Panc1 (cell line): ENCODE measurements around the gene ING4. TPM values are rescaled to one million over a fixed set of nuclear protein-coding genes. Genes with fewer than 3 reads are reported as not detected.

Experiments
- ATAC-seq: fragments of 200-7000 bp; cut with Tn5 transposase; 2 replicates; pipeline ENCODE4 v1.9.1; 2020; ENCODE audit warnings: mild to moderate bottlenecking, moderate library complexity
- BruUV-seq: library from RNA; stranded (reverse); fragments of 400-500 nt; replicated peaks from 2 replicates; lab custom pipeline; 2021; lab: Mats Ljungman, UMichigan
- CTCF ChIA-PET: fragments of 300-600 bp; sonication (Branson Sonifier 250); formaldehyde crosslinking; loops from one replicate; lab custom pipeline; 2022; ENCODE audit warnings: antibody characterized with exemption; lab: Charles Lee
- POLR2A ChIA-PET: fragments of 300-600 bp; sonication (Branson Sonifier 250); formaldehyde crosslinking; loops from one replicate; lab custom pipeline; 2022; ENCODE audit warnings: antibody characterized with exemption; lab: Charles Lee
- DNase-seq: peaks from one replicate; pipeline ENCODE4 v3.0.0-alpha.2; 2010; ENCODE audit warnings: low read depth, low spot score
- H3K27ac ChIP-seq: 2 replicates; pipeline ENCODE4 v1.5.1; 2011; ENCODE audit warnings: mild to moderate bottlenecking, low read length, inconsistent platforms
- H3K27me3 ChIP-seq: fragments of 200-500 bp; sonication (Bioruptor generic); 2 replicates; pipeline ENCODE4 v1.6.0; 2014; ENCODE audit warnings: low read length, inconsistent platforms; ENCODE audit not compliant: control insufficient read depth, insufficient read depth
- H3K36me3 ChIP-seq: fragments of 200-500 bp; sonication (Bioruptor generic); 2 replicates; pipeline ENCODE4 v1.5.1; 2014; ENCODE audit warnings: inconsistent platforms, mild to moderate bottlenecking, low read length, moderate library complexity; ENCODE audit not compliant: control insufficient read depth, insufficient read depth
- H3K4me1 ChIP-seq: 2 replicates; pipeline ENCODE4 v1.5.1; 2011; ENCODE audit warnings: inconsistent platforms, mild to moderate bottlenecking, low read length, moderate library complexity; ENCODE audit not compliant: control insufficient read depth, insufficient read depth
- H3K4me3 ChIP-seq, 2 experiments: 2 replicates each; pipeline ENCODE4 v1.5.1; 2011 to 2012; ENCODE audit warnings: low read depth in 2 of 2, low read length in 2 of 2, mild to moderate bottlenecking in 2 of 2, inconsistent platforms in 1 of 2, moderate library complexity in 1 of 2
- H3K9me3 ChIP-seq: fragments of 200-500 bp; sonication (Bioruptor generic); 2 replicates; pipeline ENCODE4 v1.5.1; 2014; ENCODE audit warnings: low read depth, mild to moderate bottlenecking, inconsistent platforms, low read length, moderate library complexity; ENCODE audit not compliant: control insufficient read depth, insufficient read depth
- POLR2AphosphoS5 ChIP-seq: IDR thresholded peaks from 2 replicates; pipeline ENCODE4 v1.6.1; 2012; ENCODE audit warnings: mild to moderate bottlenecking, low read depth, low read length, moderate library complexity
- REST ChIP-seq, 2 experiments: IDR thresholded peaks; 2 replicates each; pipeline ENCODE4 v1.6.1; 2011 to 2012; ENCODE audit warnings: low read depth in 2 of 2, control low read depth in 1 of 2, low read length in 1 of 2, mild to moderate bottlenecking in 1 of 2, moderate library complexity in 1 of 2; ENCODE audit not compliant: insufficient read depth in 1 of 2
- SIN3A ChIP-seq: IDR thresholded peaks from 2 replicates; pipeline ENCODE4 v1.6.1; 2012; ENCODE audit warnings: low read depth, mild to moderate bottlenecking, low read length, moderate library complexity, borderline replicate concordance; ENCODE audit not compliant: insufficient read depth
- TCF7L2 ChIP-seq: IDR thresholded peaks from 2 replicates; pipeline ENCODE4 v1.6.1; 2011; ENCODE audit warnings: mild to moderate bottlenecking, low read depth, low read length, inconsistent platforms
- in situ Hi-C: cut with HindIII; loops from 2 replicates; pipeline ENCODE4 v1.10.0; 2016; ENCODE audit warnings: low sequenced_read_pairs, low pct_unique_long_range_greater_than_20kb
- intact Hi-C: fragments of 100-400 bp; cut with micrococcal nuclease; formaldehyde crosslinking; loops from one replicate; pipeline ENCODE4 v1.10.0; 2022; ENCODE audit not compliant: unreplicated experiment
- total RNA-seq: library from RNA; stranded (reverse); gene quantifications from one replicate; pipeline ENCODE4 v1.2.1, GENCODE V29; 2021; ENCODE audit not compliant: unreplicated experiment
- TF ChIP-seq, protein P1 (sequence below): fragments of 450-650 bp; IDR thresholded peaks from 2 replicates; pipeline ENCODE4 v1.5.1; 2017; ENCODE audit warnings: mild to moderate bottlenecking

Gene ING4
- total RNA-seq, 1 experiment from 2014 or later = 11.4 TPM

GRCh38 chr12:6688999-6689882, 26.3 kb upstream of the ING4 start, which contains the start of gene ZNF384:
ZNF384 (minus strand) TSS chr12:6689375; CDS start chr12:6679520, 9,855 bp downstream.
- no peak for TF ChIP-seq SIN3A
- no peak for TF ChIP-seq REST (IDR thresholded peaks at IDR 0.05; ENCODE audit: insufficient read depth in 1 of 2, low read depth in 2 of 2, low read length in 1 of 2)
- TF ChIP-seq POLR2AphosphoS5 = peak; percentile 69
- no peak for TF ChIP-seq TCF7L2
- TF ChIP-seq, protein P1, sequence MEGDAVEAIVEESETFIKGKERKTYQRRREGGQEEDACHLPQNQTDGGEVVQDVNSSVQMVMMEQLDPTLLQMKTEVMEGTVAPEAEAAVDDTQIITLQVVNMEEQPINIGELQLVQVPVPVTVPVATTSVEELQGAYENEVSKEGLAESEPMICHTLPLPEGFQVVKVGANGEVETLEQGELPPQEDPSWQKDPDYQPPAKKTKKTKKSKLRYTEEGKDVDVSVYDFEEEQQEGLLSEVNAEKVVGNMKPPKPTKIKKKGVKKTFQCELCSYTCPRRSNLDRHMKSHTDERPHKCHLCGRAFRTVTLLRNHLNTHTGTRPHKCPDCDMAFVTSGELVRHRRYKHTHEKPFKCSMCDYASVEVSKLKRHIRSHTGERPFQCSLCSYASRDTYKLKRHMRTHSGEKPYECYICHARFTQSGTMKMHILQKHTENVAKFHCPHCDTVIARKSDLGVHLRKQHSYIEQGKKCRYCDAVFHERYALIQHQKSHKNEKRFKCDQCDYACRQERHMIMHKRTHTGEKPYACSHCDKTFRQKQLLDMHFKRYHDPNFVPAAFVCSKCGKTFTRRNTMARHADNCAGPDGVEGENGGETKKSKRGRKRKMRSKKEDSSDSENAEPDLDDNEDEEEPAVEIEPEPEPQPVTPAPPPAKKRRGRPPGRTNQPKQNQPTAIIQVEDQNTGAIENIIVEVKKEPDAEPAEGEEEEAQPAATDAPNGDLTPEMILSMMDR = no peak
- peak; percentile 94 for ATAC-seq
- H3K4me1 ChIP-seq = peaks cover 14% of the 10 kb centered on the region
- peak; percentile 86 for DNase-seq
- H3K27me3 ChIP-seq = no peaks in the 10 kb centered on the region
- CTCF ChIA-PET = interaction anchor here (0.6 to 0.7 kb wide), 4 partner anchors 68 to 135 kb away, joined by 3 to 8 read pairs (median 5); partner anchors contain the start of gene PTMS
- POLR2A ChIA-PET = interaction anchor here (0.6 to 0.7 kb wide), 14 partner anchors 17 to 1355 kb away, joined by 3 to 15 read pairs (median 8); partner anchors contain the start of gene TPI1
- in situ Hi-C loops (no loop called here), intact Hi-C loops (loop anchor here (2.0 kb wide), 1 partner anchor 82 kb away; the partner anchor contains the start of gene CHD4)
- peak within 1 kb of the TSS; percentile 83 to 86 for H3K4me3 ChIP-seq
- H3K9me3 ChIP-seq = no peaks in the 10 kb centered on the region
- BruUV-seq = no TSS peak
- peaks cover 4% of the 10 kb centered on the region; the same call in 1 of the 2 replicates for H3K36me3 ChIP-seq
- H3K27ac ChIP-seq = peak within 1 kb of the TSS; percentile 97

- DNase-seq = no peak
- in situ Hi-C loops = no loop called here
- peaks cover 4% of the 10 kb centered on the region; the same call in 1 of the 2 replicates for H3K36me3 ChIP-seq
Observed at GRCh38 chr12:6688543-6688998, 25.7 kb upstream of the ING4 start.

More at GRCh38 chr12:6688543-6688998, 25.7 kb upstream of the ING4 start:
- TF ChIP-seq TCF7L2 (no peak), POLR2AphosphoS5 (no peak), SIN3A (no peak), REST (IDR thresholded peaks at IDR 0.05; ENCODE audit: insufficient read depth in 1 of 2, low read depth in 2 of 2, low read length in 1 of 2) (no peak)
- TF ChIP-seq, protein P1 = no peak
- CTCF ChIA-PET = no interaction called here
- H3K27ac ChIP-seq = peak overlapping the region; percentile 95
- peak overlapping the region; percentile 83 to 86 for H3K4me3 ChIP-seq
- peaks cover 14% of the 10 kb centered on the region for H3K4me1 ChIP-seq
- intact Hi-C loops = loop anchor here (2.0 kb wide), 1 partner anchor 82 kb away; the partner anchor contains the start of gene CHD4
- POLR2A ChIA-PET = interaction anchor here (0.6 kb wide), 3 partner anchors 156 to 218 kb away, joined by 3 to 11 read pairs (median 6); partner anchors contain the start of gene TPI1
- H3K27me3 ChIP-seq = no peaks in the 10 kb centered on the region
- no TSS peak for BruUV-seq
- ATAC-seq = no peak
- no peaks in the 10 kb centered on the region for H3K9me3 ChIP-seq
